Ovary (tissue), 3 donors: ENCODE results near the gene CRISP2.

ENCODE experiments used
- CTCF ChIP-seq, 3 donors: fragments of 450-650 bp in 2 of 3; fragments of 200-600 bp in 1 of 3; IDR thresholded peaks; one replicate each; pipeline versions ENCODE4 v1.5.1 to v1.8.0; 2016 to 2022; ENCODE audit warnings: antibody characterized with exemption in 3 of 3, mild to moderate bottlenecking in 1 of 3
- EP300 ChIP-seq: sonication (generic); formaldehyde crosslinking; IDR thresholded peaks from one replicate; pipeline ENCODE4 v1.6.1; 2017; ENCODE audit warnings: antibody characterized with exemption
- POLR2A ChIP-seq: fragments of 450-650 bp; IDR thresholded peaks from one replicate; pipeline ENCODE4 v1.6.1; 2017; ENCODE audit warnings: antibody characterized with exemption, mild to moderate bottlenecking, moderate library complexity
- donor health status: DM: no; HTN: no; CAD: no.

GRCh38 chr6:49739423-49739822 is 26.1 kb upstream of the CRISP2 start:
- TF ChIP-seq POLR2A, result no peak
- TF ChIP-seq CTCF (IDR thresholded peaks at IDR 0.05), result no peak
- TF ChIP-seq EP300, result no peak
